HG02588 (cell line): ENCODE measurements around the gene AGR3.
"Not testable (repeated sequence)": the region's sequence is repeated elsewhere in the genome, so short reads cannot be mapped to it uniquely, and the experiment has no call there.

Experiments
- ATAC-seq: cut with Tn5 transposase; IDR thresholded peaks from one replicate; pipeline ENCODE4 v1.9.1; 2021; ENCODE audit warnings: mild to moderate bottlenecking, moderate library complexity; ENCODE audit not compliant: unreplicated experiment

The AGR3 gene

GRCh38 chr7:16891874-16892643 lies 10.3 kb upstream of the AGR3 start:
- ATAC-seq, result no peak

GRCh38 chr7:16891338-16891737 lies 9.6 kb upstream of the AGR3 start:
- ATAC-seq, result no peak

- no peak for ATAC-seq
Measured at GRCh38 chr7:16889851-16890415, 8.2 kb upstream of the AGR3 start.

- no peak for ATAC-seq
Measured at GRCh38 chr7:16889305-16889704, 7.5 kb upstream of the AGR3 start.

- no peak for ATAC-seq
Measured at GRCh38 chr7:16883918-16884317, 2.1 kb upstream of the AGR3 start.

- ATAC-seq, result no peak
Measured at GRCh38 chr7:16880554-16880953, 1.2 kb downstream of the AGR3 start.

GRCh38 chr7:16879181-16879580 lies 2.6 kb downstream of the AGR3 start:
- ATAC-seq, result no peak

GRCh38 chr7:16875861-16876260 lies 5.9 kb downstream of the AGR3 start:
- no peak for ATAC-seq

GRCh38 chr7:16874066-16874465 lies 7.7 kb downstream of the AGR3 start:
- no peak for ATAC-seq

GRCh38 chr7:16867328-16867727 lies 14.5 kb downstream of the AGR3 start:
- no peak for ATAC-seq

GRCh38 chr7:16853189-16853588 lies 28.6 kb downstream of the AGR3 start:
- ATAC-seq, result not testable (repeated sequence)

GRCh38 chr7:16851829-16852228 lies 30.0 kb downstream of the AGR3 start:
- ATAC-seq, result no peak

GRCh38 chr7:16850614-16851466 lies 30.9 kb downstream of the AGR3 start:
- no peak for ATAC-seq

- ATAC-seq, result no peak
Measured at GRCh38 chr7:16849296-16850148, 32.3 kb downstream of the AGR3 start.

- ATAC-seq, result no peak
Measured at GRCh38 chr7:16847381-16847860, 34.4 kb downstream of the AGR3 start.

GRCh38 chr7:16846601-16847165 lies 35.1 kb downstream of the AGR3 start:
- ATAC-seq, result no peak

- ATAC-seq, result no peak
Measured at GRCh38 chr7:16845746-16846145, 36.0 kb downstream of the AGR3 start.

- no peak for ATAC-seq
Measured at GRCh38 chr7:16841681-16842080, 40.1 kb downstream of the AGR3 start.

- ATAC-seq, result no peak
Measured at GRCh38 chr7:16840094-16840493, 41.7 kb downstream of the AGR3 start.

- no peak for ATAC-seq
Measured at GRCh38 chr7:16839646-16840045, 42.1 kb downstream of the AGR3 start.
